ENCODE data around the gene EXOSC3. TPM values are rescaled to one million over a fixed set of nuclear protein-coding genes. Genes with fewer than 3 reads are reported as not detected.

The EXOSC3 gene
- polyA plus RNA-seq, 5 donors = 35.5 to 42.1 (median 40.3) TPM

DNA sequence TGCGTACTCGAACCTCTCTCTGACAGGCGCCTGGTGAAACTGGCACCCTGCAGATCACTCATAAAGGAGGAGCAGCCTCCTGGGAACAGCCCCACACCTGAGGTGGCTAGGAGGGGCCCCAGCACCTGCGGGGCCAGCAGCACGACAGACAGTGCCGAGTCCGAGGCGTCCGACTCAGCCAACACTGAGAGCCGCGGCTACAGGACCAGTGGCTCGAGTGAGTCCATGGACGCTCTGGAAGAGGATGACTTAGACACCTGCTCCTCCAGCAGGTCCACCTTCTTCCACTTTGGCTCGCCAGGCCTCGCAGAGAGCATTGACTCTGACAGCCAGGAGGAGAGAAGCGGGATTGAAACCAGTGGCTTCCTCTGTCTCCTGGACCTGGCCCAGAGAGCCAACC is 44.7 kb downstream of the EXOSC3 start:
- DNase-seq = no peak

DNA sequence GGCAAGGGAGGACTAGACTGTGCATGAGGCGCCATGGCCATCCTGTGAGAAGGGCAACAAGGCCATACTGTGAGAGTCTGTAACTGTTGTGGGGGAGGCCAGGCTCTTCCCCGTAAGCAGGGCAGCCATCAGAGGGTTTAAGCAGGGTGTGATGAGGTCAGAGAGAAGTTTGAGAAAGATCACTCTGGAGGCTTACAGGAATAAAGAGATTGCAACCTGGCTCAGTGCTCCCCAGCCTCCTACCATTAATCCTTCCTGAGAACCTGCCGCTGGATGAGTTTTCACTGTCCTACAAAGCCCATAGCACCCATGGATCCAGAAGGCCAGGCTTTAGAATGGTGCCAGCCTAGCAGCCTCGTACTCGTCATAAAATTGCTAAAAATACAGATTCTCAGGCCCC is 45.6 kb downstream of the EXOSC3 start:
- DNase-seq = no peak

DNA sequence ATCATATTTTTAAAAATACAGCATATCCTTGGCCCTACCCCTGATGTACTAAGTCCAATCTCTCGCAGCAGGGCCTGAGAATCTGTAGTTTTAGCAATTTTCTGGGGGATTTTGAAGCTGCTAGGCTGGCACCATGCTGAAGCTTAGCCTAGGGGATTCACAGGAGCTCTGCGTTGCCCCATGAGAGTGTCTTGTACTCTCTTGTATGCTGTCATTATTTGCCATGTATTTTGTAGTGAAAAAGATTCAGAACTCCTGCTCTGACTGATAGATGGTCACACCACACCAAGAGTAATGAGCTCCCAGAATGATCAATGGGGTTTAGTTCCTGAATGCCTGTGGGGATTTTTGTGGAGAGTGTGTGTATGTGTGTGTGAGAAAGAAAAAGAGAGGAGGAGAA is 51.9 kb downstream of the EXOSC3 start:
- DNase-seq = no peak

DNA sequence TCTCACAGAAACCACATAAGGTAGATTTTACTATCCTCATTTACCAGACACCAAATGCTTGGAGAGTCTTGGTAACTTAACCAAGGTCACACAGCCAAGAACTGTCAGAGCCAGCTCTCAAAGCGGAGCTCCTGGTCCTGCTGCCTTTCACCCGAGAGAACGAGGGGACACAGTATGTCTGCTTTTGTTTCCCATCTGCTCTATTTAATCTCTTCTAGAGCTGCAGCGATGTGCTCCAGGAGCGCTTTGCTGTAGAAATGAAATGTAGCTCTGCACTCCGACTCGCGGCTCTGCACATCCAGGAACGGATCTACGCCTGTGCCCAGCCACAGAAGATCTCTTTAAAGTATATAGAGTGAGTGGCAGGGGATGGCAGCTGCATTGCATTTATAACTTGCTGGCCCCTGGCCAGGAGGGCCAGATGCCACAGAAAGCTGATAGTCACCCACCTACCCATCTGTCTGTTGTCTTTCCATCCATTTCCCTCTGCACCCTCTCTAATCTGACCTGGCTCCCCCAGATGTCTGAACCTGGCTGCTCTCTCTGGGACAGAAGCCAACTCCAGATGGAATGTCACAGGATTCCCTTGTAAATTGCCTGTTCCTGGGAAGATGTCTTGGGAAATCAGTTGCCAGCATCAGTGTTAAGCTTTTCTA is 52.6 kb downstream of the EXOSC3 start:
- no peak for DNase-seq

DNA sequence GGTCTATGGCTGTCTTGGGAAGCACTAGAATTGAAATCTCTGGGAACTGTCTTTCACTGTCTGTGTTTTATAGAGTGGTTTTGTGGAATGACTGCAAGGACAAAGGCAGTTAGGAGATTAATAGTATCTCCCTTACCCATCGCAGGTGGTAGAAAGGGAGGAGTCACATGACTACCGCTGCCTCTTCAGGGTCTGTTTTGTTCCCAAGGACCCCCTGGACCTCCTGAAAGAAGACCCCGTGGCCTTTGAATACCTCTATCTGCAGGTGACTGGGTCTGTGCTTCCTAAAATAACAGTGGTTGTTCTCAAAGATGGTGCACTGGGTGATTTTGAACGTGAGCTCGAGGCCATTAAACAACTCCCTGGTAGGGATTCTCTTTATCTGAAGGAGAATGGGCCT is 54.0 kb downstream of the EXOSC3 start:
- no peak for DNase-seq

DNA sequence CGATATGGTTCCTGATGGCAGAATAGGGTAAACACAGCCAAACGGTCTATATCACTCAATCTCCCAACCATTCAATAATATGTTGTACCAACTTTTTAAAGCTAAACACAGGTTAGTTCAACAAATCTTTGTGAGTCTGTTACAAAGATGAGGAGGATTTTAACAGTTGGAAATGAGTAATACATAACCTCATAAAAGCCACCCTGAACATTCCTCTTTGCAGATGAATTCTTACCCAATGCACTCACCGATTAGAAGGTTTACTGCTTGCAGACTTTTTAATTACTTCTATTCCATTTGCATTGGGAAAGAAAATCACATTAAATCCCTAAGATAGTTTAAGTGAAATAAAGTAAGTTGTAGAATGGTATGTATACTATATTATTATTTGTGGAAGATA is 54.6 kb downstream of the EXOSC3 start:
- DNase-seq = no peak

Other genes starting within 250 kb of the EXOSC3 start
- gene FBXO10, start 208.7 kb downstream of the EXOSC3 start, polyA plus RNA-seq (ENCODE audit: insufficient read depth in 1 of 5, insufficient read length in 5 of 5, low replicate concordance in 1 of 5) = 10 to 100 TPM in 2 of 5 donors, 1 to 10 TPM in 3; 8.3 to 10.6 (median 10.0) TPM
- 100 to 1,000 TPM in 4 of 5 donors, 10 to 100 TPM in 1; 95.3 to 126 (median 111) TPM for gene TOMM5, start 192.5 kb downstream of the EXOSC3 start, polyA plus RNA-seq (ENCODE audit: insufficient read depth in 1 of 5, insufficient read length in 5 of 5, low replicate concordance in 1 of 5)
- under 1 TPM; 0.05 to 0.74 (median 0.14) TPM for gene FRMPD1, start 134.1 kb downstream of the EXOSC3 start, polyA plus RNA-seq (ENCODE audit: insufficient read depth in 1 of 5, insufficient read length in 5 of 5, low replicate concordance in 1 of 5)
- gene TRMT10B, start 31.3 kb downstream of the EXOSC3 start, polyA plus RNA-seq (ENCODE audit: insufficient read depth in 1 of 5, insufficient read length in 5 of 5, low replicate concordance in 1 of 5) = 10 to 100 TPM; 20.2 to 27.2 (median 23.8) TPM
- 10 to 100 TPM; 21.6 to 35.5 (median 32.5) TPM for gene DCAF10, start 15.7 kb upstream of the EXOSC3 start, polyA plus RNA-seq (ENCODE audit: insufficient read depth in 1 of 5, insufficient read length in 5 of 5, low replicate concordance in 1 of 5)
- gene SLC25A51, start 119.1 kb upstream of the EXOSC3 start, polyA plus RNA-seq (ENCODE audit: insufficient read depth in 1 of 5, insufficient read length in 5 of 5, low replicate concordance in 1 of 5) = 10 to 100 TPM; 12.4 to 21.1 (median 16.8) TPM

Data from right lung (tissue), 5 donors.